Mesendoderm (in vitro differentiated cells): ENCODE data around the gene PTX4.

Experiments
- DNase-seq: peaks from one replicate; pipeline ENCODE4 v3.0.0; 2013
- H2AK5ac ChIP-seq: 2 replicates; pipeline ENCODE4 v1.6.1; 2013; ENCODE audit warnings: low read length, inconsistent platforms
- H2BK120ac ChIP-seq: 2 replicates; pipeline ENCODE4 v1.6.1; 2013; ENCODE audit warnings: low read depth, mild to moderate bottlenecking, low read length, moderate library complexity, mixed read lengths
- H2BK15ac ChIP-seq: replicated peaks from 2 replicates; pipeline ENCODE4 v1.6.1; 2013; ENCODE audit warnings: low read depth, mild to moderate bottlenecking, moderate library complexity
- H2BK5ac ChIP-seq: 2 replicates; pipeline ENCODE4 v1.6.1; 2013; ENCODE audit warnings: low read length, inconsistent platforms
- H3K18ac ChIP-seq: 2 replicates; pipeline ENCODE4 v1.6.1; 2013; ENCODE audit warnings: mild to moderate bottlenecking, low read length, mixed read lengths
- H3K23ac ChIP-seq: one replicate; pipeline ENCODE4 v1.6.1; 2013; ENCODE audit warnings: low read length
- H3K27ac ChIP-seq: 2 replicates; pipeline ENCODE4 v1.5.1; 2013; ENCODE audit warnings: low read depth, mild to moderate bottlenecking, inconsistent platforms, low read length, moderate library complexity
- H3K27me3 ChIP-seq: 2 replicates; pipeline ENCODE4 v1.6.1; 2013; ENCODE audit warnings: low read length, control low read depth, mild to moderate bottlenecking, inconsistent platforms; ENCODE audit not compliant: insufficient read depth, poor library complexity
- H3K36me3 ChIP-seq: 2 replicates; pipeline ENCODE4 v1.6.1; 2013; ENCODE audit warnings: low read length, inconsistent platforms; ENCODE audit not compliant: control insufficient read depth, insufficient read depth
- H3K4ac ChIP-seq: one replicate; pipeline ENCODE4 v1.6.1; 2013; ENCODE audit warnings: low read depth, mild to moderate bottlenecking, low read length, moderate library complexity
- H3K4me1 ChIP-seq: 2 replicates; pipeline ENCODE4 v1.6.1; 2013; ENCODE audit warnings: low read depth, low read length, inconsistent platforms; ENCODE audit not compliant: control insufficient read depth
- H3K4me2 ChIP-seq: 2 replicates; pipeline ENCODE4 v1.6.1; 2013; ENCODE audit warnings: low read length
- H3K4me3 ChIP-seq: 2 replicates; pipeline ENCODE4 v1.5.1; 2013; ENCODE audit warnings: mild to moderate bottlenecking, low read length
- H3K56ac ChIP-seq: one replicate; pipeline ENCODE4 v1.6.1; 2013; ENCODE audit warnings: low read length
- H3K79me1 ChIP-seq: 2 replicates; pipeline ENCODE4 v1.6.1; 2013; ENCODE audit warnings: low read length, inconsistent platforms
- H3K79me2 ChIP-seq: 2 replicates; pipeline ENCODE4 v1.6.1; 2013; ENCODE audit warnings: mild to moderate bottlenecking, low read length; ENCODE audit not compliant: control insufficient read depth, insufficient read depth
- H3K9ac ChIP-seq: 2 replicates; pipeline ENCODE4 v1.6.1; 2013; ENCODE audit warnings: low read length, inconsistent platforms
- H4K5ac ChIP-seq: one replicate; pipeline ENCODE4 v1.6.1; 2013; ENCODE audit warnings: low read length
- H4K8ac ChIP-seq: one replicate; pipeline ENCODE4 v1.6.1; 2013; ENCODE audit warnings: low read depth, mild to moderate bottlenecking, control low read depth, low read length, moderate library complexity
- WGBS: extraction: QIAGEN DNeasy Blood & Tissue Kit; methylation state at CpG from one replicate; pipeline ENCODE4 v1.1.7; 2013; ENCODE audit warnings: low lambda C conversion rate, missing lambda C conversion rate; ENCODE audit not compliant: insufficient coverage; ENCODE audit errors: extremely low coverage; 5-methylcytosine and 5-hydroxymethylcytosine counted together

Gene PTX4

GRCh38 chr16:1495211-1495888 lies 6.6 kb upstream of the PTX4 start:
- no peak overlapping the region for H3K56ac ChIP-seq
- peaks cover 5% of the 10 kb centered on the region for H3K79me1 ChIP-seq
- H3K23ac ChIP-seq = no peak overlapping the region
- H3K4me1 ChIP-seq = no peaks in the 10 kb centered on the region
- WGBS = no CpG with 5 or more reads among the region's 39 CpGs
- no peak overlapping the region for H2AK5ac ChIP-seq
- H3K4me3 ChIP-seq = no peak overlapping the region
- H3K27ac ChIP-seq = no peak overlapping the region
- no peak overlapping the region for H2BK15ac ChIP-seq
- no peak overlapping the region for H3K9ac ChIP-seq
- H3K4me2 ChIP-seq = no peak overlapping the region
- peaks cover 9% of the 10 kb centered on the region for H3K79me2 ChIP-seq
- H3K18ac ChIP-seq = no peak overlapping the region
- H4K5ac ChIP-seq = no peak overlapping the region
- H4K8ac ChIP-seq = no peak overlapping the region
- no peaks in the 10 kb centered on the region for H3K36me3 ChIP-seq
- no peak for DNase-seq
- H2BK120ac ChIP-seq = no peak overlapping the region
- H2BK5ac ChIP-seq = no peak overlapping the region
- no peak overlapping the region for H3K4ac ChIP-seq
- no peaks in the 10 kb centered on the region for H3K27me3 ChIP-seq

DNA sequence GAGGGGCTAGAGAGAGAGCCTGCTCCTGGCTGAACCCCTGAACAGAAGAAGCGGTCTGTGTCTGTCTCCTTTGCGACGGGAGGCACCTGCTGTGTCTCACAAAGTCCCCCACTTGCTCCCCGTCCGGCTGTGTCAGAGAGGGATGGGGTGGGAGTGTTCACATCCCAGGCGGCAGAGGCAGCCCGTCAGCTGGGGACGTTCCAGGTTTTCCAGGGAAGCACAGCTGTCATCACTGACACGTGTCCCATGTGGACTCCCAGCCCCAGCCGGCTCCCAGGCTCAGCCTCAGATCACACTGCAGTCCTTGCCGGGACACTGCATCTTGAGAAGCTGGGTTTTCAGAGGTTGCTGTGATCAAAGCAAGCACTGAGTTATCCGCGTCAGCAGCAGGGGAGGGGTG lies 6.0 kb upstream of the PTX4 start:
- H3K23ac ChIP-seq = no peak overlapping the region
- H3K4ac ChIP-seq = no peak overlapping the region
- WGBS = no CpG with 5 or more reads among the region's 13 CpGs
- peaks cover 5% of the 10 kb centered on the region for H3K79me1 ChIP-seq
- H2BK120ac ChIP-seq = no peak overlapping the region
- peaks cover 9% of the 10 kb centered on the region for H3K79me2 ChIP-seq
- H3K9ac ChIP-seq = no peak overlapping the region
- H2AK5ac ChIP-seq = no peak overlapping the region
- H3K36me3 ChIP-seq = no peaks in the 10 kb centered on the region
- no peak overlapping the region for H3K56ac ChIP-seq
- no peaks in the 10 kb centered on the region for H3K4me1 ChIP-seq
- no peak overlapping the region for H3K27ac ChIP-seq
- H2BK5ac ChIP-seq = no peak overlapping the region
- no peak overlapping the region for H4K5ac ChIP-seq
- no peak overlapping the region for H4K8ac ChIP-seq
- no peak overlapping the region for H3K4me3 ChIP-seq
- no peak overlapping the region for H3K18ac ChIP-seq
- DNase-seq = no peak
- no peaks in the 10 kb centered on the region for H3K27me3 ChIP-seq
- H3K4me2 ChIP-seq = no peak overlapping the region
- no peak overlapping the region for H2BK15ac ChIP-seq

- no peak overlapping the region for H3K23ac ChIP-seq
- no peaks in the 10 kb centered on the region for H3K27me3 ChIP-seq
- no peak overlapping the region for H2BK15ac ChIP-seq
- WGBS = no CpG with 5 or more reads among the region's 25 CpGs
- no peaks in the 10 kb centered on the region for H3K36me3 ChIP-seq
- no peak overlapping the region for H2AK5ac ChIP-seq
- peak; percentile 63 for DNase-seq
- no peak overlapping the region for H2BK5ac ChIP-seq
- no peak overlapping the region for H4K5ac ChIP-seq
- no peak overlapping the region for H3K27ac ChIP-seq
- H3K4me3 ChIP-seq = no peak overlapping the region
- H3K4me1 ChIP-seq = no peaks in the 10 kb centered on the region
- H2BK120ac ChIP-seq = no peak overlapping the region
- no peak overlapping the region for H3K4ac ChIP-seq
- peaks cover 5% of the 10 kb centered on the region for H3K79me1 ChIP-seq
- H3K18ac ChIP-seq = no peak overlapping the region
- peak overlapping the region; percentile 69 for H3K4me2 ChIP-seq
- H4K8ac ChIP-seq = no peak overlapping the region
- peaks cover 9% of the 10 kb centered on the region for H3K79me2 ChIP-seq
- H3K9ac ChIP-seq = peak overlapping the region; percentile 88
- H3K56ac ChIP-seq = peak overlapping the region; percentile 90
These were observed 5.4 kb upstream of the PTX4 start for GRCh38 chr16:1494129-1494640.

- DNase-seq = peak; percentile 21
- H3K4me2 ChIP-seq = peak overlapping the region; percentile 69
- peaks cover 5% of the 10 kb centered on the region for H3K79me1 ChIP-seq
- H3K27me3 ChIP-seq = no peaks in the 10 kb centered on the region
- no CpG with 5 or more reads among the region's 30 CpGs for WGBS
- H3K4me3 ChIP-seq = peak overlapping the region; percentile 75
- H4K5ac ChIP-seq = no peak overlapping the region
- no peaks in the 10 kb centered on the region for H3K4me1 ChIP-seq
- H2BK5ac ChIP-seq = no peak overlapping the region
- peak overlapping the region; percentile 44 for H3K4ac ChIP-seq
- H3K9ac ChIP-seq = peak overlapping the region; percentile 88
- no peak overlapping the region for H4K8ac ChIP-seq
- H3K36me3 ChIP-seq = no peaks in the 10 kb centered on the region
- no peak overlapping the region for H3K27ac ChIP-seq
- no peak overlapping the region for H2BK15ac ChIP-seq
- H3K56ac ChIP-seq = peak overlapping the region; percentile 90
- H2AK5ac ChIP-seq = no peak overlapping the region
- peaks cover 9% of the 10 kb centered on the region for H3K79me2 ChIP-seq
- peak overlapping the region; percentile 69 for H3K18ac ChIP-seq
- no peak overlapping the region for H3K23ac ChIP-seq
- H2BK120ac ChIP-seq = no peak overlapping the region
These were observed 5.0 kb upstream of the PTX4 start for GRCh38 chr16:1493746-1494094.

DNA sequence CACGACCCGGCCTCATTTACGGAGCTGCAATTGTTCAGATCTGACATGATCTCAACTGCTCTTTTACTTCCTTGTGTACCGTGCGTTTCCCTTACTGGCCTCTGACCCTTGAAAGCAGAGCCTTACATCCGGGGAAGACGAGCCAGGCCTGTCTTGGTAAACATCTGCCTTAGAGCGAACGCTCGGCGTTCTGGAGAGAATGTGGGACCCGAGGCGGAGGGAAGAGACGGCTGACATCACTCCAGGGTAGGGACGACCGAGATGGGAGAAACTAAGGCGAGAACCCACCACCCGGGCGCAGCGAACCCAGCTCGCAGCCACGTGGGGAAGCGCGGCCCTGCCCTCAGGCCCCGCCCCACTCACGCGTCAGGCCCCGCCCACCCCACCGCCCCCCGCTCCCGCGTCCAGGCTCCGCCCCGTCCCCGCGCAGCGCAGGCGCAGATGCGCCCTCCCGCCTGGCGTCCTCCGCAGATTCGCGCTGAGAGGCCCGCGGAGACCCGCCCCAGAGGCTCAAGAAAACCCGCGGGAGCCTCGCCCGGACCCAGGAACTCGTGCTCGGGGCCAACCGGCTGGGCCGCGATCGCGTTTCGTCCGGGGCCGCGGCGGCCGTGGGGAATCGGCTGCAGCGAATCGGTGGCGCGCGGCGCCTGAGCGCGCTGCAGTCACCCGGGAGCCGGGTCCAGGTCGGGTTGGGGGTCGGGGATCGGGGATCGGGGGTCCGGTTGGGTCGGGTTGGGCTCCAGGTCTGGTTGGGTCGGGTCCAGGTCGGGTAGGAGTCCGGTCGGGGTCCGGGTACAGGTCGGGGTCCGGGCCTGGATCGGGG lies 4.4 kb upstream of the PTX4 start, which contains the start of gene TELO2:
Gene TELO2, plus strand, starts transcription at position 438 of the 823 bp plus-strand sequence. CDS start 922 bp downstream, outside the sequence.
- H2BK5ac ChIP-seq = no peak within 1 kb of the TSS
- no peak within 1 kb of the TSS for H3K23ac ChIP-seq
- H2AK5ac ChIP-seq = no peak within 1 kb of the TSS
- DNase-seq = peak; percentile 87
- H3K79me2 ChIP-seq = peaks cover 9% of the 10 kb centered on the region
- no peak within 1 kb of the TSS for H4K5ac ChIP-seq
- no peak within 1 kb of the TSS for H2BK15ac ChIP-seq
- peak within 1 kb of the TSS; percentile 88 for H3K9ac ChIP-seq
- peaks cover 5% of the 10 kb centered on the region for H3K79me1 ChIP-seq
- no peak within 1 kb of the TSS for H3K27ac ChIP-seq
- H3K27me3 ChIP-seq = no peaks in the 10 kb centered on the region
- H2BK120ac ChIP-seq = no peak within 1 kb of the TSS
- peak within 1 kb of the TSS; percentile 44 for H3K4ac ChIP-seq
- H3K4me3 ChIP-seq = peak within 1 kb of the TSS; percentile 75
- H4K8ac ChIP-seq = peak within 1 kb of the TSS; percentile 66
- peak within 1 kb of the TSS; percentile 92 for H3K56ac ChIP-seq
- no CpG with 5 or more reads among the region's 89 CpGs for WGBS
- H3K4me1 ChIP-seq = no peaks in the 10 kb centered on the region
- peak within 1 kb of the TSS; percentile 69 for H3K18ac ChIP-seq
- H3K36me3 ChIP-seq = no peaks in the 10 kb centered on the region
- peak within 1 kb of the TSS; percentile 96 for H3K4me2 ChIP-seq
